CD8-positive, alpha-beta memory T cell (primary cell): ENCODE data around the gene CACNA2D4. TPM values are rescaled to one million over a fixed set of nuclear protein-coding genes. Genes with fewer than 3 reads are reported as not detected.

Experiments used
- CTCF ChIA-PET: fragments of 350-600 bp; sonication (Branson Sonifier 250); formaldehyde crosslinking; loops from one replicate; lab custom pipeline; 2021; ENCODE audit warnings: antibody characterized with exemption; lab: Charles Lee
- POLR2A ChIA-PET: fragments of 350-600 bp; sonication (Branson Sonifier 250); formaldehyde crosslinking; loops from one replicate; lab custom pipeline; 2021; ENCODE audit warnings: antibody characterized with exemption; lab: Charles Lee
- DNase-seq, 5 donors: peaks; one replicate each; pipeline versions ENCODE4 v3.0.0 to v3.0.0-alpha.2; 2020 to 2022; ENCODE audit warnings: mixed read lengths in 1 of 5
- H3K27ac ChIP-seq: one replicate; pipeline ENCODE4 v1.7.0; 2013; ENCODE audit warnings: low read depth, mild to moderate bottlenecking, low read length, moderate library complexity
- H3K27me3 ChIP-seq: 2 replicates; pipeline ENCODE4 v1.7.0; 2013; ENCODE audit warnings: low read length, mild to moderate bottlenecking; ENCODE audit not compliant: insufficient read depth, poor library complexity, severe bottlenecking
- H3K36me3 ChIP-seq: 2 replicates; pipeline ENCODE4 v1.7.0; 2013; ENCODE audit warnings: mild to moderate bottlenecking, low read length, moderate library complexity; ENCODE audit not compliant: insufficient read depth
- H3K4me1 ChIP-seq: 2 replicates; pipeline ENCODE4 v1.7.0; 2013; ENCODE audit warnings: mild to moderate bottlenecking, low read length, moderate library complexity; ENCODE audit not compliant: insufficient read depth
- H3K4me3 ChIP-seq: 2 replicates; pipeline ENCODE4 v1.7.0; 2013; ENCODE audit warnings: mild to moderate bottlenecking, low read length
- H3K9me3 ChIP-seq: 2 replicates; pipeline ENCODE4 v1.7.0; 2013; ENCODE audit warnings: mild to moderate bottlenecking, low read length
- H3K27ac Mint-ChIP-seq, 8 donors: one replicate each; pipeline ENCODE4 v1.8.0; 2020 to 2021; ENCODE audit warnings: mixed read lengths in 8 of 8, mild to moderate bottlenecking in 6 of 8, inconsistent platforms in 3 of 8, moderate library complexity in 3 of 8
- H3K27me3 Mint-ChIP-seq, 2 donors: one replicate each; pipeline ENCODE4 v1.8.0; 2020 to 2021; ENCODE audit warnings: mixed read lengths in 2 of 2, mild to moderate bottlenecking in 1 of 2, moderate library complexity in 1 of 2
- H3K36me3 Mint-ChIP-seq, 3 donors: one replicate each; pipeline ENCODE4 v1.8.0; 2020 to 2021; ENCODE audit warnings: mixed read lengths in 3 of 3, inconsistent platforms in 1 of 3, mild to moderate bottlenecking in 1 of 3
- H3K4me1 Mint-ChIP-seq, 3 donors: one replicate each; pipeline ENCODE4 v1.8.0; 2020 to 2021; ENCODE audit warnings: mixed read lengths in 3 of 3, inconsistent platforms in 1 of 3, mild to moderate bottlenecking in 1 of 3
- H3K4me3 Mint-ChIP-seq, 7 donors: one replicate each; pipeline ENCODE4 v1.8.0; 2020 to 2021; ENCODE audit warnings: mixed read lengths in 7 of 7, mild to moderate bottlenecking in 6 of 7, moderate library complexity in 4 of 7, inconsistent platforms in 2 of 7
- H3K9me3 Mint-ChIP-seq, 5 donors: one replicate each; pipeline ENCODE4 v1.8.0; 2020 to 2022; ENCODE audit warnings: mixed read lengths in 5 of 5, mild to moderate bottlenecking in 3 of 5, moderate library complexity in 2 of 5, inconsistent platforms in 1 of 5
- polyA plus RNA-seq: library from polyadenylated mRNA; unstranded; fragments of 300-500 nt; fragmentation: Illumina TruSeq; gene quantifications from one replicate; pipeline ENCODE4 v1.2.3, GENCODE V29; 2021
- total RNA-seq, 2 experiments: library from RNA; stranded (reverse); gene quantifications; one replicate each; pipeline ENCODE4 v1.2.3, GENCODE V29; 2021

Gene CACNA2D4
- total and polyA plus RNA-seq, 3 experiments from 2014 or later = 5.7 to 7.6 (median 6.5) TPM

DNA sequence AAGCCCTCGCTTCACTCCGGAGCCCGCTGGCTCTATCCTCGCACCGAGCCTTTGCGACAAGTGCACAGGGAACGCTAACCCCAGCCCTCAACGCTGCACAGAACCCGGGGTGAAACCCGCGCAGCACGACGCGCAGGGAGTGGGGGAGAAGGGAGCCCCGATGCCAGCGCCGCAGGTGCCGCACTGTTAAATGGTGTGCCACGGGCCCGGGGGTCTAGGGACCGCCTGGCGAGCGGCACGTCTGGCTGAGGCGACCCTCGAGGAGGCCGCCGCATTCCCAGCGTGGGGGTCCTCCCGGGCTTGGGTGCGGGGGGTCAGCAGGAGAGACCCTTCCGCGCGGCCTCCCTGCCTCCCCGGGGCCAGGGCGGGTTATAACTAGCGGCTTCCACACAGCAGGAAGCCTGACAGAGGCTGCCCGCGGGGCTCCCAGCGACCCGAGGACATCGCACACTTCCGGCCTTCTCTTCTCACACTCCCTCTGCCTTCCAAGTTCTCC is 121.9 kb downstream of the CACNA2D4 start:
- H3K36me3 Mint-ChIP-seq = peaks cover 0 to 2% (median 0%) of the 10 kb centered on the region in 3 donors
- no peaks in the 10 kb centered on the region for H3K9me3 Mint-ChIP-seq
- no peaks in the 10 kb centered on the region for H3K27me3 ChIP-seq
- H3K4me3 Mint-ChIP-seq = peak overlapping the region; percentile 90 to 94 (median 92)
- POLR2A ChIA-PET = interaction anchor here (3.9 kb wide), 1 partner anchor 143 kb away, joined by 20 read pairs; no protein-coding TSS in a partner anchor
- no peaks in the 10 kb centered on the region for H3K9me3 ChIP-seq
- H3K36me3 ChIP-seq = no peaks in the 10 kb centered on the region
- DNase-seq = peak; percentile 29 to 68 (median 50)
- no peaks in the 10 kb centered on the region for H3K27me3 Mint-ChIP-seq
- H3K27ac Mint-ChIP-seq = peak overlapping the region; percentile 76 to 96 (median 88)
- H3K4me1 Mint-ChIP-seq = peaks cover 11 to 16% (median 12%) of the 10 kb centered on the region in 3 donors
- peak overlapping the region; percentile 88 for H3K4me3 ChIP-seq
- CTCF ChIA-PET = interaction anchor here (1.1 to 12.9 kb wide), 3 partner anchors 142 to 144 kb away, joined by 5 to 161 read pairs (median 12); no protein-coding TSS in a partner anchor
- H3K4me1 ChIP-seq = peaks cover 11% of the 10 kb centered on the region
- peak overlapping the region; percentile 69 for H3K27ac ChIP-seq

DNA sequence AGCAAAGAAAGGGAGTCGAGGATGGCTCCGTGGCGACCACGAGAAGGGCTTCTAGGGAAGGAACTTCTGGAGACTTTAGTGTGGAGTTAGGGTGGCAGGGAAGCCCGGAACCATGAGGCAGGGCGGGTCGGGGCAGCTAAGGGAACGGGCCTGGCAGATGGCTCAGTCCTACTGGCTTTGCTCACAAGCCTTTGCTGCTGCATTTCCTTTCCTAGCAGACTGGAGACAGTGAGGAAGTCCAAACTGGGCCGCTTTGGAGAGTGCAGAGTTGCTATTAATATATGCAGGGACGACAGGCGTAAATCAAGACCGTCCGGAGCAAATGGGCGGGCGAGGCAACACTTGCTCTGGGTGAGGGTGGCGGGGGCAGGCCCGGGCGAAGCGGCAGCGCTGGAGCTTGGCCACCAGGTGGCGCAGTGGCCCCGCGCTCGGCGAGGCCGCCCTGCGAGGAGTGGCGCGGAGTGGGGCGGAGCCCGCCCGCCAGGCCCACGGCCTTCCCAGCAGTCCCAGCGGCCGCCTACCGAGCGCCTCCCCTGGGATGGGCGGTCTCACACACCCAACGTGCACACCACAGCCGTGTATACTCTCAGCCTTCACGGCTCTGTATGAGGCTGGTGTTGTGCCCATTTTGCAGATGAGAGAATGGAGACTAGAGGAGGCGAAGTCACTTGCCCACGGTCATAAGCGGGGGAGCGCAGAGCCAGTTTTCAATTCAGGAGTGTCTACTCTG is 122.5 kb downstream of the CACNA2D4 start:
- POLR2A ChIA-PET = interaction anchor here (0.6 to 3.9 kb wide), 2 partner anchors 120 to 144 kb away, joined by 3 to 20 read pairs; no protein-coding TSS in a partner anchor
- peaks cover 17 to 22% (median 18%) of the 10 kb centered on the region in 3 donors for H3K4me1 Mint-ChIP-seq

DNA sequence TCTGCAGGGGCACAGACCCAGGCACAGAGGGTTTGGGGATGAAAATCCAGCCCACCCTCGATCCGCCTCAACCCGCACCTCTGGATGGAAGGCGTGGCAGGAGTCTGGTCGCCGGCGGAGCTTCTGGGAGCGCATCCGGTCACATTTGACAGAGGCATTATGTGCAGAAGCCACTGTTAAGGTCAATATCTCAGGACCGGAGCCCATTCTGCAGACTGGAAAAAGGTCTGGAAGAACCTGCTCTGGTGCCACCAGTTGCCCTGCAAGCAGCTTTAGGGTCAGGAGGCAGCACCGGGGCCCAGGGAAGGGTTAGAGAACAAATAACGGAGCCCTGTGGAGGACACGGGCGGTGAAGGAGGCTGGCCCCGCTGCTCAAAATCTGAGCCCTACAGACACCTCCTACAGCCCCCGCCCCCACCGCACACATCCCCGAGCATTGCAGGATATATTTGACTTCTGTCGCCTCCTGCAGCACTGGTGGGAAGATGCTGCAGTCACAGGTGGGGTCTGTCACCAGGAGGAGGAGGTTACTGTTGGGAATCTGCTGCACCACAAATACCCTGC is 123.1 kb downstream of the CACNA2D4 start:
- H3K27me3 ChIP-seq = no peaks in the 10 kb centered on the region
- peaks cover 20 to 29% (median 23%) of the 10 kb centered on the region in 3 donors for H3K4me1 Mint-ChIP-seq
- CTCF ChIA-PET = interaction anchor here (0.6 to 12.9 kb wide), 9 partner anchors 12 to 218 kb away, joined by 3 to 161 read pairs (median 4); no protein-coding TSS in a partner anchor
- DNase-seq = peak in 1 of 5 donors; percentile 41
- H3K36me3 ChIP-seq = no peaks in the 10 kb centered on the region
- H3K4me3 ChIP-seq = no peak overlapping the region
- no peaks in the 10 kb centered on the region for H3K9me3 Mint-ChIP-seq
- H3K4me1 ChIP-seq = peaks cover 15% of the 10 kb centered on the region
- no peaks in the 10 kb centered on the region for H3K27me3 Mint-ChIP-seq
- H3K27ac Mint-ChIP-seq = peak overlapping the region in 3 of 8 donors; percentile 29 to 76 (median 69)
- POLR2A ChIA-PET = interaction anchor here (0.6 to 3.9 kb wide), 2 partner anchors 120 to 144 kb away, joined by 3 to 20 read pairs; no protein-coding TSS in a partner anchor
- peaks cover 0 to 2% (median 0%) of the 10 kb centered on the region in 3 donors for H3K36me3 Mint-ChIP-seq
- no peak overlapping the region for H3K27ac ChIP-seq
- peak overlapping the region; percentile 63 to 94 (median 91) for H3K4me3 Mint-ChIP-seq
- no peaks in the 10 kb centered on the region for H3K9me3 ChIP-seq

More for the DNA sequence above, 122.5 kb downstream of the CACNA2D4 start:
- DNase-seq = peak; percentile 90 to 94 (median 92)
- no peaks in the 10 kb centered on the region for H3K36me3 ChIP-seq
- H3K4me3 Mint-ChIP-seq = peak overlapping the region; percentile 90 to 94 (median 92)
- H3K27me3 ChIP-seq = no peaks in the 10 kb centered on the region
- peaks cover 0 to 2% (median 0%) of the 10 kb centered on the region in 3 donors for H3K36me3 Mint-ChIP-seq
- H3K27ac Mint-ChIP-seq = peak overlapping the region; percentile 76 to 96 (median 88)
- H3K27ac ChIP-seq = peak overlapping the region; percentile 69
- H3K27me3 Mint-ChIP-seq = no peaks in the 10 kb centered on the region
- H3K4me3 ChIP-seq = peak overlapping the region; percentile 88
- no peaks in the 10 kb centered on the region for H3K9me3 Mint-ChIP-seq
- CTCF ChIA-PET = interaction anchor here (0.6 to 12.9 kb wide), 9 partner anchors 13 to 217 kb away, joined by 3 to 161 read pairs (median 4); no protein-coding TSS in a partner anchor
- no peaks in the 10 kb centered on the region for H3K9me3 ChIP-seq
- H3K4me1 ChIP-seq = peaks cover 15% of the 10 kb centered on the region

DNA sequence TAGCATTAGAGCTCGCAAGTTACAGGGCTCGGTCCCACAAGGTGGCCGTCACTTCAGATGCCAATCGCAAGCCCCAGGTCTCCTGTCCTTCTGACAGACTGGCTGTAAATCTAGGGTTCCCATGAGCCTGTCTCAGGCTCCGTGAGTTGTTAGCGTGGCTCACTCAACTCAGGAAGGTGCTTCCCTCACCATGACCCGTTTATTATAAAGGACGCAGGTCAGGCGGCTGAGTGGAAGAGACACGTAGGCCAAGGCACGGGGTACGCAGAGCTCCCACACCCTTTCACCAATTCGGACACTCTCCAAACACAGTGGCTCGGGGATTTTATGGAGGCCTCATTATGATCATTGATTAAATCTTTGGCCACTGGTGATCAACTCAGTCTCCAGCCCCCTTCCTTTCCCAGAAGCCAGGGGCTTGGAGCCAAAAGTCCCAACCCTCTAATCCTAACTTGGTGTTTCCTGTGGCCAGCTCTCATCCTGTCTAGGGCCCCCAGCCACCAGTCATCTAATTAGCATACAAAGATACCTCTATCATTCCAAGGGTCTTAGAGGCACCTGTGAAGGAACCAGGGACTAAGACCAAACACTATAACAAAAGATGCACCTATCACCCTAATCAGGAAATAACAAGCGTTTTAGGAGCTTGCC is 123.9 kb downstream of the CACNA2D4 start:
- no peak overlapping the region for H3K27ac ChIP-seq
- H3K27me3 ChIP-seq = no peaks in the 10 kb centered on the region
- H3K4me1 ChIP-seq = peaks cover 15% of the 10 kb centered on the region
- ChIA-PET CTCF (interaction anchor here (1.1 to 12.9 kb wide), 5 partner anchors 17 to 159 kb away, joined by 3 to 161 read pairs (median 12); no protein-coding TSS in a partner anchor), POLR2A (interaction anchor here (3.9 kb wide), 1 partner anchor 145 kb away, joined by 20 read pairs; no protein-coding TSS in a partner anchor)
- H3K9me3 Mint-ChIP-seq = no peaks in the 10 kb centered on the region
- no peaks in the 10 kb centered on the region for H3K36me3 ChIP-seq
- peaks cover 20 to 30% (median 23%) of the 10 kb centered on the region in 3 donors for H3K4me1 Mint-ChIP-seq
- no peaks in the 10 kb centered on the region for H3K27me3 Mint-ChIP-seq
- peak overlapping the region in 1 of 7 donors; percentile 34 for H3K4me3 Mint-ChIP-seq
- no peaks in the 10 kb centered on the region for H3K9me3 ChIP-seq
- DNase-seq = peak in 1 of 5 donors; percentile 38
- H3K27ac Mint-ChIP-seq = peak overlapping the region in 1 of 8 donors; percentile 56
- H3K4me3 ChIP-seq = no peak overlapping the region
- peaks cover 0 to 2% (median 0%) of the 10 kb centered on the region in 3 donors for H3K36me3 Mint-ChIP-seq

DNA sequence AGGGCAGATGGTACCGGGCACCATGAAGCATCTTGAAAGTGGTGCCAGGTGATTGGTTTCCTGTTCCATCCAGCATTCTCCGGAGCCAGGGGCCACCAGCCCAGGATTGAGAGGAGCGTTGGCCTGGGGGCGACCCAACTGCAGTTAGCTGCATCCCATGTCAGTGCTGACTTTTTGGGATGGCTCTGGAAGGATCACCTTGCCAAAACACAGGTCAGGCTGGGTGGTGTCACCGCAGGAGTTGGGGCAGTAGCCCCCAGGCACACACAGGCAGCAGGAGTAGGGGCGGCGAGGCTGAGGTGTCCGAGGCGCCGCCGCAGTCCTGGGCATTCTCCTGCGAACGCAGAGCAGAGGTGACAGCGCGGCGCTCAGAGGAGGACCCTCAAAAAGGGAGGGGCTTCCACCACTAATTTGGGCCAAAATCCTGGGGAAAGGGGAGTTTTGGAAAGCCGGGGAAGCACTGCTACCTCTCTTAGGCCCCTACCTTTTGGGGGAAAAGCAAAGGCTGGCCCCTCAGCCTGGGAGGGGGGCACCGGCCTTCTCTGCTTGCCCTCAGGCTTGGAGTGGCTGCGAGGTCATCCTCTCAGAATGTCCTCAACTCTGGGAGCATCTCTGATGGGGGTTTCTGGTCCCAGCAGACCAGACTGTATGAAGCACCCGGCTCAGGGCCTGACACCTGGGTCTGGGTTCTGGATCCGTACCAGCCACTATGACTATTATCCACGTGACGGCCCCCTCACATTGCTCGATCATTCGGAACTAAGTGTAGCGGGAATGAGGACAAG is 124.8 kb downstream of the CACNA2D4 start:
- POLR2A ChIA-PET = interaction anchor here (3.9 kb wide), 1 partner anchor 146 kb away, joined by 20 read pairs; no protein-coding TSS in a partner anchor

DNA sequence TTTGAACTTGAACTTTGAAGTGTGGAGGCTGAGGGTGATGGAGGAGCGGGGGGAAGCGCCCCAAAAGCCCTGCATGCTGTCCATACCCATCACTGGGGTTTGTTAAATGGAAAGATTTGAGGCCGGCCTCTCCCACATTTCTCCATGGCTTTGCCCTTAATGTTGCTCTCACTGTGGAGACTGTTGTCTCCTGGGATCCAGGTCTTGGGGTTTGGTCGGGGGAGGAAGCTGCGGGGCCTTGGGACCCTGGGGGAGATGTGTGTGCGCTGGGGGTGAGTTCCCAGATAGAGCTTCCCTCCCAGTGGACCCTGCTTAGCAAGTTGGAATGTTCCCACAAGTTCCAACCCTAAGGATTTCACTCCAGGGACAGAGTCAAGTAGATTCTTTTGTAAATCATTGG is 126.0 kb downstream of the CACNA2D4 start:
- Mint-ChIP-seq H3K4me3 (no peak overlapping the region), H3K27me3 (no peaks in the 10 kb centered on the region), H3K9me3 (no peaks in the 10 kb centered on the region), H3K4me1 (peaks cover 19 to 30% (median 23%) of the 10 kb centered on the region in 3 donors), H3K27ac (peak overlapping the region in 3 of 8 donors; percentile 22 to 67 (median 51)), H3K36me3 (peaks cover 0 to 11% (median 0%) of the 10 kb centered on the region in 3 donors)
- CTCF ChIA-PET = interaction anchor here (1.0 to 12.9 kb wide), 7 partner anchors 101 to 171 kb away, joined by 3 to 346 read pairs (median 6); partner anchors contain the start of gene ADIPOR2
- Histone ChIP-seq H3K27ac (no peak overlapping the region), H3K9me3 (no peaks in the 10 kb centered on the region), H3K27me3 (no peaks in the 10 kb centered on the region), H3K4me3 (no peak overlapping the region), H3K36me3 (no peaks in the 10 kb centered on the region), H3K4me1 (peaks cover 15% of the 10 kb centered on the region)
- peak in 1 of 5 donors; percentile 10 for DNase-seq
- POLR2A ChIA-PET = no interaction called here

More for the DNA sequence above, 124.8 kb downstream of the CACNA2D4 start:
- Mint-ChIP-seq H3K4me3 (no peak overlapping the region), H3K9me3 (no peaks in the 10 kb centered on the region), H3K27ac (no peak overlapping the region), H3K27me3 (no peaks in the 10 kb centered on the region), H3K4me1 (peaks cover 19 to 30% (median 23%) of the 10 kb centered on the region in 3 donors), H3K36me3 (peaks cover 0 to 2% (median 0%) of the 10 kb centered on the region in 3 donors)
- Histone ChIP-seq H3K9me3 (no peaks in the 10 kb centered on the region), H3K27me3 (no peaks in the 10 kb centered on the region), H3K36me3 (no peaks in the 10 kb centered on the region), H3K4me3 (no peak overlapping the region), H3K4me1 (peaks cover 15% of the 10 kb centered on the region), H3K27ac (no peak overlapping the region)
- CTCF ChIA-PET = interaction anchor here (1.3 to 12.9 kb wide), 4 partner anchors 141 to 169 kb away, joined by 3 to 346 read pairs (median 110); no protein-coding TSS in a partner anchor
- DNase-seq = peak in 1 of 5 donors; percentile 45
